ENCODE measurements around the gene MDM4.
A peak's percentile ranks its signal among the peaks of the same experiment; 100 is the strongest.
"Not testable (repeated sequence)": the region's sequence is repeated elsewhere in the genome, so short reads cannot be mapped to it uniquely, and the experiment has no call there.

Gene MDM4

GRCh38 chr1:204477036-204477740 lies 39.0 kb upstream of the MDM4 start:
- Histone ChIP-seq H3K9ac (ENCODE audit: low read depth, low read length) (no peak overlapping the region), H3K27me3 (ENCODE audit: control insufficient read depth, insufficient read depth, low read length) (peaks cover 76% of the 10 kb centered on the region), H3K36me3 (ENCODE audit: insufficient read depth, low read length) (no peaks in the 10 kb centered on the region), H3K9me3 (replicated peaks; ENCODE audit: low read length) (no peaks in the 10 kb centered on the region), H3K4me2 (ENCODE audit: low read length) (no peak overlapping the region), H3K4me1 (ENCODE audit: control insufficient read depth, insufficient read depth, low read length) (no peaks in the 10 kb centered on the region), H3K4me3 (ENCODE audit: low read length) (no peak overlapping the region)

GRCh38 chr1:204478172-204478899 lies 37.9 kb upstream of the MDM4 start:
- Histone ChIP-seq H3K4me3 (ENCODE audit: low read length) (no peak overlapping the region), H3K27me3 (ENCODE audit: control insufficient read depth, insufficient read depth, low read length) (peaks cover 79% of the 10 kb centered on the region), H3K36me3 (ENCODE audit: insufficient read depth, low read length) (no peaks in the 10 kb centered on the region), H3K9ac (ENCODE audit: low read depth, low read length) (no peak overlapping the region), H3K4me2 (ENCODE audit: low read length) (no peak overlapping the region), H3K4me1 (ENCODE audit: control insufficient read depth, insufficient read depth, low read length) (no peaks in the 10 kb centered on the region), H3K9me3 (replicated peaks; ENCODE audit: low read length) (no peaks in the 10 kb centered on the region)

GRCh38 chr1:204478921-204479320 lies 37.3 kb upstream of the MDM4 start:
- Histone ChIP-seq H3K9ac (ENCODE audit: low read depth, low read length) (no peak overlapping the region), H3K4me3 (ENCODE audit: low read length) (no peak overlapping the region), H3K4me2 (ENCODE audit: low read length) (no peak overlapping the region), H3K9me3 (replicated peaks; ENCODE audit: low read length) (no peaks in the 10 kb centered on the region), H3K27me3 (ENCODE audit: control insufficient read depth, insufficient read depth, low read length) (peaks cover 81% of the 10 kb centered on the region), H3K4me1 (ENCODE audit: control insufficient read depth, insufficient read depth, low read length) (no peaks in the 10 kb centered on the region), H3K36me3 (ENCODE audit: insufficient read depth, low read length) (no peaks in the 10 kb centered on the region)

- Histone ChIP-seq H3K4me2 (ENCODE audit: low read length) (no peak overlapping the region), H3K4me3 (ENCODE audit: low read length) (no peak overlapping the region), H3K27me3 (ENCODE audit: control insufficient read depth, insufficient read depth, low read length) (peaks cover 80% of the 10 kb centered on the region), H3K4me1 (ENCODE audit: control insufficient read depth, insufficient read depth, low read length) (no peaks in the 10 kb centered on the region), H3K9ac (ENCODE audit: low read depth, low read length) (no peak overlapping the region), H3K9me3 (replicated peaks; ENCODE audit: low read length) (no peaks in the 10 kb centered on the region), H3K36me3 (ENCODE audit: insufficient read depth, low read length) (no peaks in the 10 kb centered on the region)
These were observed 36.6 kb upstream of the MDM4 start for GRCh38 chr1:204479387-204480136.

GRCh38 chr1:204480515-204480914 lies 35.7 kb upstream of the MDM4 start:
- Histone ChIP-seq H3K4me1 (ENCODE audit: control insufficient read depth, insufficient read depth, low read length) (no peaks in the 10 kb centered on the region), H3K9ac (ENCODE audit: low read depth, low read length) (no peak overlapping the region), H3K27me3 (ENCODE audit: control insufficient read depth, insufficient read depth, low read length) (peaks cover 70% of the 10 kb centered on the region), H3K9me3 (replicated peaks; ENCODE audit: low read length) (no peaks in the 10 kb centered on the region), H3K36me3 (ENCODE audit: insufficient read depth, low read length) (no peaks in the 10 kb centered on the region), H3K4me3 (ENCODE audit: low read length) (no peak overlapping the region), H3K4me2 (ENCODE audit: low read length) (no peak overlapping the region)

- no peaks in the 10 kb centered on the region for H3K9me3 ChIP-seq (replicated peaks; ENCODE audit: low read length)
- no peaks in the 10 kb centered on the region for H3K36me3 ChIP-seq (ENCODE audit: insufficient read depth, low read length)
- no peak overlapping the region for H3K4me3 ChIP-seq (ENCODE audit: low read length)
- H3K9ac ChIP-seq (ENCODE audit: low read depth, low read length), result no peak overlapping the region
- no peak overlapping the region for H3K4me2 ChIP-seq (ENCODE audit: low read length)
- H3K27me3 ChIP-seq (ENCODE audit: control insufficient read depth, insufficient read depth, low read length), result peaks cover 59% of the 10 kb centered on the region
- no peaks in the 10 kb centered on the region for H3K4me1 ChIP-seq (ENCODE audit: control insufficient read depth, insufficient read depth, low read length)
These were observed 32.4 kb upstream of the MDM4 start for GRCh38 chr1:204483791-204484190.

- peaks cover 53% of the 10 kb centered on the region for H3K27me3 ChIP-seq (ENCODE audit: control insufficient read depth, insufficient read depth, low read length)
- not testable (repeated sequence) for H3K4me1 ChIP-seq (ENCODE audit: control insufficient read depth, insufficient read depth, low read length); H3K4me2 ChIP-seq (ENCODE audit: low read length)
These were observed 29.5 kb upstream of the MDM4 start for GRCh38 chr1:204486513-204487255.

GRCh38 chr1:204487256-204487615 lies 29.0 kb upstream of the MDM4 start:
- no peaks in the 10 kb centered on the region for H3K4me1 ChIP-seq (ENCODE audit: control insufficient read depth, insufficient read depth, low read length)
- H3K4me3 ChIP-seq (ENCODE audit: low read length), result no peak overlapping the region
- no peak overlapping the region for H3K4me2 ChIP-seq (ENCODE audit: low read length)
- no peak overlapping the region for H3K9ac ChIP-seq (ENCODE audit: low read depth, low read length)
- peaks cover 59% of the 10 kb centered on the region for H3K27me3 ChIP-seq (ENCODE audit: control insufficient read depth, insufficient read depth, low read length)
- no peaks in the 10 kb centered on the region for H3K9me3 ChIP-seq (replicated peaks; ENCODE audit: low read length)
- no peaks in the 10 kb centered on the region for H3K36me3 ChIP-seq (ENCODE audit: insufficient read depth, low read length)

More at GRCh38 chr1:204486513-204487255, 29.5 kb upstream of the MDM4 start:
- H3K9ac ChIP-seq (ENCODE audit: low read depth, low read length); H3K9me3 ChIP-seq (replicated peaks; ENCODE audit: low read length); H3K4me3 ChIP-seq (ENCODE audit: low read length); H3K36me3 ChIP-seq (ENCODE audit: insufficient read depth, low read length): not testable (repeated sequence)

GRCh38 chr1:204491655-204492054 lies 24.6 kb upstream of the MDM4 start:
- peaks cover 16% of the 10 kb centered on the region for H3K4me1 ChIP-seq (ENCODE audit: control insufficient read depth, insufficient read depth, low read length)
- no peaks in the 10 kb centered on the region for H3K9me3 ChIP-seq (replicated peaks; ENCODE audit: low read length)
- no peak overlapping the region for H3K9ac ChIP-seq (ENCODE audit: low read depth, low read length)
- H3K4me2 ChIP-seq (ENCODE audit: low read length), result no peak overlapping the region
- H3K4me3 ChIP-seq (ENCODE audit: low read length), result no peak overlapping the region
- H3K27me3 ChIP-seq (ENCODE audit: control insufficient read depth, insufficient read depth, low read length), result peaks cover 79% of the 10 kb centered on the region
- no peaks in the 10 kb centered on the region for H3K36me3 ChIP-seq (ENCODE audit: insufficient read depth, low read length)

GRCh38 chr1:204493145-204493983 lies 22.8 kb upstream of the MDM4 start:
- H3K36me3 ChIP-seq (ENCODE audit: insufficient read depth, low read length), result no peaks in the 10 kb centered on the region
- H3K4me2 ChIP-seq (ENCODE audit: low read length), result peak overlapping the region; percentile 94
- peaks cover 79% of the 10 kb centered on the region for H3K27me3 ChIP-seq (ENCODE audit: control insufficient read depth, insufficient read depth, low read length)
- peak overlapping the region; percentile 72 for H3K4me3 ChIP-seq (ENCODE audit: low read length)
- H3K9me3 ChIP-seq (replicated peaks; ENCODE audit: low read length), result no peaks in the 10 kb centered on the region
- peaks cover 16% of the 10 kb centered on the region for H3K4me1 ChIP-seq (ENCODE audit: control insufficient read depth, insufficient read depth, low read length)
- no peak overlapping the region for H3K9ac ChIP-seq (ENCODE audit: low read depth, low read length)
